ENCODE results near the gene LBP.

DNA sequence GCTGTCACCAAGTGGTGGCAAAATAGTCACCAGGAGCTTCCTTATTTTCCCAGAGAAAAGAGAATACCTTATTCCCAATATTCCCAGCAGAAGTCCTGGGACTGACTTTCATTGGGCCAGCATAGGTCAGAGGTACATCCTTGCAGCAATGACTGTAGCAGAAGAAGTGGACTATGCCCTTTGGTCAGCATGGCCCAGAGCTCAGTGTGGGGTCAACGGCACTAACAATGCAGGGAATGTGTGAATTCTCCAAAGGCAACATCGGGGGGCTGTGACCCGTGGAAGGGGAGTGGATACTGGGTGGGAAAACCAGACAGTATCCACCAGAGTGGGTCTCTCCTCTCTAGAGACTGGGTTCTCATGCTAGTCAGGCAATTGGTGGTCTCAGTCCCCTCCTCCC lies 15.6 kb upstream of the LBP start:
- TF ChIP-seq POLR2A (IDR thresholded peaks at IDR 0.05) = no peak
- TF ChIP-seq, protein P1, sequence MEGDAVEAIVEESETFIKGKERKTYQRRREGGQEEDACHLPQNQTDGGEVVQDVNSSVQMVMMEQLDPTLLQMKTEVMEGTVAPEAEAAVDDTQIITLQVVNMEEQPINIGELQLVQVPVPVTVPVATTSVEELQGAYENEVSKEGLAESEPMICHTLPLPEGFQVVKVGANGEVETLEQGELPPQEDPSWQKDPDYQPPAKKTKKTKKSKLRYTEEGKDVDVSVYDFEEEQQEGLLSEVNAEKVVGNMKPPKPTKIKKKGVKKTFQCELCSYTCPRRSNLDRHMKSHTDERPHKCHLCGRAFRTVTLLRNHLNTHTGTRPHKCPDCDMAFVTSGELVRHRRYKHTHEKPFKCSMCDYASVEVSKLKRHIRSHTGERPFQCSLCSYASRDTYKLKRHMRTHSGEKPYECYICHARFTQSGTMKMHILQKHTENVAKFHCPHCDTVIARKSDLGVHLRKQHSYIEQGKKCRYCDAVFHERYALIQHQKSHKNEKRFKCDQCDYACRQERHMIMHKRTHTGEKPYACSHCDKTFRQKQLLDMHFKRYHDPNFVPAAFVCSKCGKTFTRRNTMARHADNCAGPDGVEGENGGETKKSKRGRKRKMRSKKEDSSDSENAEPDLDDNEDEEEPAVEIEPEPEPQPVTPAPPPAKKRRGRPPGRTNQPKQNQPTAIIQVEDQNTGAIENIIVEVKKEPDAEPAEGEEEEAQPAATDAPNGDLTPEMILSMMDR (IDR thresholded peaks at IDR 0.05) = no peak
